ENCODE measurements around the gene TRIM52.

The TRIM52 gene

GRCh38 chr5:181246276-181247049, 14.5 kb downstream of the TRIM52 start:
- no peak for TF ChIP-seq CTCF (conservative IDR thresholded peaks at IDR 0.05)
- peak overlapping the region; percentile 98 for H3K27ac ChIP-seq

GRCh38 chr5:181245427-181246275, 15.3 kb downstream of the TRIM52 start:
- TF ChIP-seq CTCF (conservative IDR thresholded peaks at IDR 0.05) = no peak
- H3K27ac ChIP-seq = peak overlapping the region; percentile 98

- peak within 1 kb of the TSS; percentile 98 for H3K27ac ChIP-seq
- TF ChIP-seq CTCF (conservative IDR thresholded peaks at IDR 0.05) = no peak
These were observed 17.2 kb downstream of the TRIM52 start, which contains the start of gene RACK1 for GRCh38 chr5:181243564-181244343. RACK1 (minus strand) TSS chr5:181243906; CDS start chr5:181243800, 106 bp downstream.

GRCh38 chr5:181243018-181243563, 17.9 kb downstream of the TRIM52 start:
- peak overlapping the region; percentile 98 for H3K27ac ChIP-seq
- TF ChIP-seq CTCF (conservative IDR thresholded peaks at IDR 0.05) = no peak

- TF ChIP-seq CTCF (conservative IDR thresholded peaks at IDR 0.05) = no peak
These were observed 18.9 kb downstream of the TRIM52 start for GRCh38 chr5:181242031-181242451.

GRCh38 chr5:181241393-181241975, 19.5 kb downstream of the TRIM52 start:
- no peak for TF ChIP-seq CTCF (conservative IDR thresholded peaks at IDR 0.05)
- peak overlapping the region; percentile 98 for H3K27ac ChIP-seq

More at GRCh38 chr5:181242031-181242451, 18.9 kb downstream of the TRIM52 start:
- H3K27ac ChIP-seq = peak overlapping the region; percentile 98
